Astrocyte of the spinal cord (primary cell): Measurements from ENCODE around the gene CAMK2B.

ENCODE experiments used
- DNase-seq: peaks from one replicate; pipeline ENCODE4 v3.0.0; 2011; ENCODE audit warnings: low read depth, low spot score
- H3K4me3 ChIP-seq: 2 replicates; pipeline ENCODE4 v1.5.1; 2011; ENCODE audit warnings: low read depth, mild to moderate bottlenecking, low read length, moderate library complexity
- in situ Hi-C: cut with HindIII; loops from 2 replicates; pipeline ENCODE4 v1.10.0; 2017; ENCODE audit warnings: low sequenced_read_pairs
- TF ChIP-seq, protein P1 (sequence below): IDR thresholded peaks from 2 replicates; pipeline ENCODE4 v1.5.1; 2012; ENCODE audit warnings: low read depth, mild to moderate bottlenecking, low read length, inconsistent platforms

The CAMK2B gene

DNA sequence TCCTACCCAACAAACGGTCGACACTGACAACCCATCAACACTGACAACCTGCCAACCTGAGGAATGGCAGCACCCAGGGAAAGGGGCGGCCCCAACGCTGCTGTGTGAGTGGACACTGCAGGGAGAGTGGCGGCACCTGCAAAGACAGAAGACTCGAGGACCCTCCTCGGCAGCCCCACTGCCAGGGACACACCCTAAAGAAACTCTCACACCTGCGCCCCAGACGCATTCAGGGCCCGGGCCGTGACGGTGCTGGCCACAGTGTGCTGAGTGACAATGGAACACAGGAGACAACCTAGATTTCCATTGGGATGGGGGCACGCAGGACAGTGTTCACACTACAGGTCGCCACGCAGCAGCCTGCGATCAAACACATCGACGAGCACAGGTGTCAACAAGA, 3.6 kb downstream of the CAMK2B start:
- no peak for DNase-seq
- no peak overlapping the region for H3K4me3 ChIP-seq
- in situ Hi-C loops = no loop called here
- TF ChIP-seq, protein P1, sequence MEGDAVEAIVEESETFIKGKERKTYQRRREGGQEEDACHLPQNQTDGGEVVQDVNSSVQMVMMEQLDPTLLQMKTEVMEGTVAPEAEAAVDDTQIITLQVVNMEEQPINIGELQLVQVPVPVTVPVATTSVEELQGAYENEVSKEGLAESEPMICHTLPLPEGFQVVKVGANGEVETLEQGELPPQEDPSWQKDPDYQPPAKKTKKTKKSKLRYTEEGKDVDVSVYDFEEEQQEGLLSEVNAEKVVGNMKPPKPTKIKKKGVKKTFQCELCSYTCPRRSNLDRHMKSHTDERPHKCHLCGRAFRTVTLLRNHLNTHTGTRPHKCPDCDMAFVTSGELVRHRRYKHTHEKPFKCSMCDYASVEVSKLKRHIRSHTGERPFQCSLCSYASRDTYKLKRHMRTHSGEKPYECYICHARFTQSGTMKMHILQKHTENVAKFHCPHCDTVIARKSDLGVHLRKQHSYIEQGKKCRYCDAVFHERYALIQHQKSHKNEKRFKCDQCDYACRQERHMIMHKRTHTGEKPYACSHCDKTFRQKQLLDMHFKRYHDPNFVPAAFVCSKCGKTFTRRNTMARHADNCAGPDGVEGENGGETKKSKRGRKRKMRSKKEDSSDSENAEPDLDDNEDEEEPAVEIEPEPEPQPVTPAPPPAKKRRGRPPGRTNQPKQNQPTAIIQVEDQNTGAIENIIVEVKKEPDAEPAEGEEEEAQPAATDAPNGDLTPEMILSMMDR = no peak

DNA sequence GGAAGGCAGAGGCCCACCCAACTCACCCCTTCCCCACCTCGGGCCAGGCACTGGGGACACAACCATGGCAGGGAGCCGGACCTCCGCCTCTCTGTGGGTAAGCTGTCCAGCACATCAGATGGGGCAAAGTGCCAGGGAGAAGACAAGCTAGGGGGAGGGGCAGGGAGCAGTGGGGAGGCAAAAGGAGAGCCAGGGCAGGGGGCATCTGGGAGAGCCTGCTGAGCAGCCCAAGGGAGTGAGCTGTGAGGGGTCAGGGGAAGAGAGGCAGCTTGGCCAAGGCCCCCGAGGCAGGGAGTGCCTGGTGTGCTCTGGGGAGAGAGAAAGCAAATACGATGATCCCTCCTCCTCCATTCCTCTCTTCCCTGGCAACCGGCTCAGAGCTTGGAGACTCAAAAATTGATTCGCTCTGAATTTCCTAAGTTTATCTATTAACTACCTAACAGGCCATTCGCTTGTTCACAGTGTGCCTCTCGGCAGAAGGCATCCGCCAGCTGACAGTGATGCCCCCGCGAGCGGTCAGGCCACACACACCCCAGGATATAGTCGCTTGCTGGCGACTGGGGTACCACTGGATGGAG, 4.5 kb downstream of the CAMK2B start:
- no peak for DNase-seq
- H3K4me3 ChIP-seq = no peak overlapping the region
- in situ Hi-C loops = no loop called here
- TF ChIP-seq, protein P1 = no peak

DNA sequence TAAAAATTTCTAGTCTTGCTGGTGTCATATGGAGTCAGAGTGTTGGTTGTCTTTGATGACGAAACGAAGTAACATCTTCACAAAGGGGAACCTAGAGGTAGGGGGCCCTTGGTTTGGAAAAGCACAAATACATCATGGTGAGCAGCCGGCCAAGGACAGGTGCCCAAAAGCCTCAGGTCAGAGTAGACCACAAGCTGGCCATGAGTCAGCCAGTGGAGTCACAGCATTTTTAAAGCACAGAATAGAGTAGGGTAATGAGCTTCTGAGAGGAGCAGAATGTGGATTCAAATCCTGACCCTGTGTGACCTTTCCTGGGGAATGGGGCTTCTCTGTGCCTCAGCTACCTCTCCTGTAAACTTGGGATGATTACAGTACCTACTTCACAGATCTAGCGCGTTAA, 5.3 kb downstream of the CAMK2B start:
- no peak for DNase-seq
- no peak overlapping the region for H3K4me3 ChIP-seq
- TF ChIP-seq, protein P1 = no peak
- in situ Hi-C loops = no loop called here

- DNase-seq = no peak
- H3K4me3 ChIP-seq = no peak overlapping the region
- TF ChIP-seq, protein P1 = no peak
- in situ Hi-C loops = no loop called here
Measured at GRCh38 chr7:44318332-44318731, 7.1 kb downstream of the CAMK2B start.

GRCh38 chr7:44315301-44315903, 10.0 kb downstream of the CAMK2B start:
- TF ChIP-seq, protein P1 = no peak
- in situ Hi-C loops = no loop called here
- no peak for DNase-seq
- H3K4me3 ChIP-seq = no peak overlapping the region

DNA sequence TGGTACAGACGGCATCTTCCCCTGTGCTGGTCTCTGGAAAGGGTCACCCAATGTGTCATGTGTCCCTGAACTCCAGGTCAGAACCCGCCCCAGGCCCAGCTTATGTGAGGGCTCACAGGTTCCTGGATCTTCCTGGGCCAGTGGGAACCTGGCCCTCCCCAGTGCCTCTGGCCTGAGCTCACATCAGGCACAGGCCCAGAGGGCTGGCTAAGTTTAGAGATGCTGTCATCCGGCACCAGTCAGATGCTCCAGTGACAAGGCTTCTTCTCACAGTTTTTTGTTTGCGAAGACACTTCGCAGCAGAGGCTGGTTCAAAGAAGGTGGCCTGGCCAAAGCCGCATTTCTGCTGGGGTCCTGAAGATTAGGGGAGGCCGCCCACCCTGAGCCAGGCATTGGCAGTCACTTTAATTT, 11.8 kb downstream of the CAMK2B start:
- in situ Hi-C loops = no loop called here
- H3K4me3 ChIP-seq = no peak overlapping the region
- TF ChIP-seq, protein P1 = no peak
- DNase-seq = no peak
